Endometrial microvascular endothelial cells (primary cell): Measurements from ENCODE around the gene RSAD2. TPM values are rescaled to one million over a fixed set of nuclear protein-coding genes. Genes with fewer than 3 reads are reported as not detected.
"Not testable (repeated sequence)": the region's sequence is repeated elsewhere in the genome, so short reads cannot be mapped to it uniquely, and the experiment has no call there.

Experiments
- in situ Hi-C: cut with HindIII; loops from 2 replicates; pipeline ENCODE4 v1.10.0; 2017; ENCODE audit warnings: low sequenced_read_pairs, low pct_unique_long_range_greater_than_20kb; ENCODE audit errors: inconsistent ontology term
- total RNA-seq: library from RNA; depleted of rRNA; stranded (reverse); fragments of >200 nt; gene quantifications from one replicate; pipeline ENCODE4 v1.2.3, GENCODE V29; 2015; ENCODE audit errors: inconsistent ontology term

Gene RSAD2
- total RNA-seq, 1 donor from 2014 or later: 5.1 TPM

DNA sequence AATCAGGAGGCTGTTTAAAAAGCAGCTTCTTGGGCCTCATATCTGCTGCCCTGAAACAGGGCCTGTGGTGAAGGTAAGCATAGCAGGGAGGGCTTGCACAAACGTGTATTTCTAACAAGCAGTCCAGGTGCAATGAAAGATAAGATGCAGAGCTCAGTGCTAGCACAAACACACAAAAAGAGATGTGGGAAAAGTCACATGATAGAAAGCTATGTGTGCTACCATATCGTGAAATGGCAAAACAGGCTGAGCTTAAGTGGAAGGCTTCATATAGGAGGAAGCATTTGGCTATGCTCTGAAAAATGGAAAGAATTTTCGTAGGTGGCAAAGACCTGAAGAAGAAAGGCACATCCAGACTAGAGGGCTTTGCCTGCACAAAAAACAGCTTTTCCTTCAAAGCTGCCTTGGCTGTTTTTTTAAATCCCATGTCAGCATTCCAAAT is 10.2 kb downstream of the RSAD2 start:
- in situ Hi-C loops: no loop called here

DNA sequence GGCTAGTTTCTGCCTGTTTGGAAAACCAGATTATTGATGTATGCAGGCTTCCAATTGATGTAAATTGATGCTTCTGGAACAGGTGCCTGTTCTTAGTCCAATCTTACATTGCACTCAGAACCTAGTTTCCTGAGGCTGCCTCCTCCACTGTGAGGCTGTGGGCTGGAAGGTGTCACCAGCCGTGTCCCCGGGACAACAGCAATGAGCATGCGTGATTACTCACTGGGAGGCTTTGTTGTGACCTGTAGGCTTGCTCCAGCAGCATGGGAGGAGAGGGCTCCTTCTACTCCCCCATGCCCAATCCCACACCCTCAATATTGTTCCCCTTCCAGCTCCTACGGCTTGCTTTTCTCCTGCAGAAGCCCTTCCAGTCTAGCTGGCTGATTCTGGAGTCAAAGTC is 11.1 kb downstream of the RSAD2 start:
- in situ Hi-C loops: no loop called here

DNA sequence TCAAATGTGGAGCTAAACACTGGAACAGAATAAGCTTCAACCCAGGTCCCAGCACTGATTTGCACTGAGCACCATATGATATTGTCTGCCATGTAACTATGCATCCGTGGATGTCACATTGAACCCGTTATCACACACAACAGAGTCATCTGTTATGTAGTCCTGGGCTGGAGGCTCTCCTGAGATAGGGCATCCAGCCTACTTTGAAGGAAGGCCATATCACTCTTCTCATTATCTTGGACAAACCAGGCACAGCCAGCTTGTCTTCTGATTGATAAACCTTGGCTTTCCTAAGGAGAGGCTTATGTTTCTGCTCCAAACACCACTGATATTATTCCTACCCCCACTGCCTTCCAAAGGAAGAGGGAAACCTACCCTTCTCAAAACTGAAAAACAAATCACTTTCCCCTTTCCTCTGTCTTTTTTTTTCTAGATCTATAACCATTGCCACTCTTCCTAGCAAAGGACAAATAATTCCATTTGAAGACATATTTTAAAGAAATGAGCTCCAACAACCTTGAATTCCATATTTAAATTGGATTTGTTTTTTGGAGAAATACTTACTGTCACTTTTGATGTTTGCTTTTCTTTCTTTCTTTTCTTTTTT is 16.4 kb downstream of the RSAD2 start:
- in situ Hi-C loops: no loop called here

DNA sequence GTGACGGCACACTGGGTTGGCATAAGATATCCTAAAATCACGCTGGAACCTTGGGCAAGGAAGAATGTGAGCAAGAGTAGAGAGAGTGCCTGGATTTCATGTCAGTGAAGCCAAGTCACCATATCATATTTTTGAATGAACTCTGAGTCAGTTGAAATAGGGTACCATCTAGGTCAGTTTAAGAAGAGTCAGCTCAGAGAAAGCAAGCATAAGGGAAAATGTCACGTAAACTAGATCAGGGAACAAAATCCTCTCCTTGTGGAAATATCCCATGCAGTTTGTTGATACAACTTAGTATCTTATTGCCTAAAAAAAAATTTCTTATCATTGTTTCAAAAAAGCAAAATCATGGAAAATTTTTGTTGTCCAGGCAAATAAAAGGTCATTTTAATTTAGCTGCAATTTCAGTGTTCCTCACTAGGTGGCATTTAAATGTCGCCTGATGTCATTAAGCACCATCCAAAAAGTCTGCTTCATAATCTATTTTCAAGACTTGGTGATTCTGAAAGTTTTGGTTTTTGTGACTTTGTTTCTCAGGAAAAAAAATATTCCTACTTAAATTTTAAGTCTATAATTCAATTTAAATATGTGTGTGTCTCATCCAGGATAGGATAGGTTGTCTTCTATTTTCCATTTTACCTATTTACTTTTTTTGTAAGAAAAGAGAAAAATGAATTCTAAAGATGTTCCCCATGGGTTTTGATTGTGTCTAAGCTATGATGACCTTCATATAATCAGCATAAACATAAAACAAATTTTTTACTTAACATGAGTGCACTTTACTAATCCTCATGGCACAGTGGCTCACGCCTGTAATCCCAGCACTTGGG is 19.6 kb downstream of the RSAD2 start:
- in situ Hi-C loops: no loop called here

DNA sequence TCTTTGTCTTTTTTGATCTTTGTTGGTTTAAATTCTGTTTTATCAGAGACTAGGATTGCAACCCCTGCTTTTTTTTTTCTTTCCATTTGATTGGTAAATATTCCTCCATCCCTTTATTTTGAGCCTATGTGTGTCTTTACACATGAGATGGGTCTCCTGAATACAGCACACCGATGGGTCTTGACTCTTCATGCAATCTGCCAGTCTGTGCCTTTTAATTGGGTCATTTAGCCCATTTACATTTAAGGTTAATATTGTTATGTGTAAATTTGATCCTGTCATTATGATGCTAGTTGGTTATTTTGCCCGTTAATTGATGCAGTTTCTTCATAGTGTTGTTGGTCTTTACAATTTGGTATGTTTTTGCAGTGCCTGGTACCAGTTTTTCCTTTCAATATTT is 25.0 kb downstream of the RSAD2 start:
- in situ Hi-C loops: not testable (repeated sequence)

DNA sequence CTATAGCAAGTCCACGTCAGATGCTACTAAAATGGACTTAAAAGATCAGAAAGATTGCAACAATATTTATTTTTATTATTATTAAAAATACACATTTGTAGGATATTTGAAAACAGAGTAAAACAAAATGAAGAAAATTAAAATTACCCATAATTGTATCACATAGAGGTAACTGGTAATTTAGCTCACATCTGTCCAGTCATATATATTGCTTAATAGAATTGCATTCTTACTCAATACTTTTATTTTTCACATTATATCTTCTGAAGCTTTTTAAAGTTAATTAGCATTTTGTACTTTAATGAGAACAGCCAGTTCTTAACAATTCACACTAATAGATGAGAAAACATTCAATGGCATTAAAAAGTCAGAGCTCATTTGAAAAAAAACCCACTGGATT is 28.1 kb downstream of the RSAD2 start:
- in situ Hi-C loops: no loop called here

DNA sequence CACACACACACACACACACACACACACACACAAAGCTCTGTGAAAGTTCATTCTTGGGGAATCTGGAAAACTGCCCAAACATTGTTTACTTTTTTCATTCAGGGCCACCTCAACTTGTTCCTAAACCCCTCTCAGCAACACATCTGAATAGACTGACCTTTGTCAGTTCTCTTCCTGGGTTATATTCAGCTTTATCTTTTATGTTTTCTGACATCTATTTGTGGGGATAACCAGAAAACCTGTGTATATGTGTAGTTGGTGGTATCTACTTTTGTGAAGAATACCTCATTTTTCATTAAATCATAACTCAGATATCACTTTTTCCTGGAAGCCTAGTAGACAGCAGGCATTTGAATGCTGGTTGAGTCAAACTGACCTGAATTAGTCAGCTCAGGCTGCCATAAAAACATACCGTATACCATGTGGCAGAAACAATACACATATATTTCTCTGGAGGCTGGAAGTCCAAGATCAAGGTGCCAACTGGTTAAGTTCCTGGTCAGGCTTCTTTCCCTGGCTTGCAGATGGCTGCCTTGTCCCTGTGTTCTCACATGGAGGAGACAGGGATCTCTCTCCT is 28.7 kb downstream of the RSAD2 start:
- in situ Hi-C loops: no loop called here

DNA sequence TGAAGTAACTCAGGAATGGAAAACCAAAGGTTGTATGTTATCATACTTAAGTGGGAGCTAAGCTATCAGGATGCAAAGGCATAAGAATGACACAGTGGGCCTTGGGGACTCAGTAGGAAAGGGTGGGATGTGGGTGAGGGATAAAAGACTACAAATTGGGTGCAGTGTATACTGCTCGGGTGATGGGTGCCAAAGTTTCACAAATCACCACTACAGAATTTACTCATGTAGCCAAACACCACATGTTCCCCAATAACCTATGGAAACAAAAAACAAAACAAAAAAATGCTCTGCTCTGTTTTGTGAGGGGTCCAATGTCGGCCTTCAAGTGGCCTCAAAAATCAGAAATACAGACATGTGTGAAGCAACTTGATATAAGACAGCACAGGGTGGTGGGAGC is 30.7 kb downstream of the RSAD2 start:
- in situ Hi-C loops: no loop called here

DNA sequence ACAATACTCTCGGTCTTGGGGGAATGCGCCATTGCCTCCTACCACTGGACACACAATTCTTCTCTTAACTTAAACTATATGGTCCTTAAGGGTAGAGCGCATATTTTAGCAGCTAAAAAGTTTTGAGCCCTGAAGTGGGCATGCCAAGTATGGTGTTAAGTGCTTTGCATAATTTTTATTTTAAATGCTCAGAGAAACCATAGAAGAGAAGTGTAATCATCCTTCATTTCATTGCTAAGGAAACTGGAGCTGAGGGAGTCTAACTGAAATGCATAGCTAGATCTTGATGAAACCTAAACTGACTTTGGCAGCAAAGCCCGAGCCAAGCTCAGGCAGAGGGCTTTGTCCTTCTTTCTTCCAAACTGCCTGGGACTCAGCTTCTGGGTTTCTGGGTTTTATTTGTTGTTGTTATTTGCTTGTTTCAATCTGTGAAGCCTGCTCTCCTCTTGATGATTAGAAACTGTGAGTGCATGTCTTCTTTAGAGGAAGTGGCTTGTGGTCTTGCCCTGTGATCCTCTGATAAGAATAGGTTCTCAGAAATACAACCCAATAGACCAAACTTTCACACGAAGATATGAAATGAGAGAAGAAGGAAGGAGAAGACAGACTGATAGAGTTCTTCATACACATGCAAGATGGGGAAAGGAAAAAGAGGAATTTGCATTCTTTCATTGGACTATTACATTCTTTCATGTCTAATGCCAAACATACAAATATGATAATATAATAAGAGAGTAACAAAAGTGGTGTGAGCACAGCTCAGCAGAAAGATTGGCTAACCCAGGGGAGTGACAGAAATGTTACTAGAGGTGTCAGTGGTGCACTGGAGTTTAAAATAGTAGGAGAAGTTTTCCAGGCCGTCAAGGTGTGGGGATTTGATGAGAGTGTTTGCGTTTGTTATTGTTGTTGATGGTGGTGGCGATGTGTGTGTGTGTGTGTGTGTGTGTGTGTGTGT is 32.1 kb downstream of the RSAD2 start:
- in situ Hi-C loops: no loop called here

DNA sequence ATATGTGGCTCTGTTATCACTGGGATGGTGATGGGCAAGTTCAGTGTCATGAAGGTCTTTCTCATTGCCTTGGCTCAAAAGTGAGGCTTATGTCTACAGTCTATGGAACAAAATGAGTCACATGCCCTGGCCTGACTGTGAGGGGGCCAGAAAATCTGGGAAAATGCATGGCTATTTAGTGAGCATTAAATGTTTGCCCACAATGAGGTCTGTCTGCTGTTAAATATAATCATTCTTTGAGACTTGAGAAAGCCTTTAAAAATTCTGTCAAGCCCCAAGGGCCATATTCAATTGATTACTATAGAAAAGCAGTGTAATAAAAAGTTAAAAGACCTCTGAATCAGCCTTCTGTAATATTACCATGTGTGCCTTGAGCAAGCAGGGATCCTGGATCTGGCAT is 34.1 kb downstream of the RSAD2 start:
- in situ Hi-C loops: no loop called here

DNA sequence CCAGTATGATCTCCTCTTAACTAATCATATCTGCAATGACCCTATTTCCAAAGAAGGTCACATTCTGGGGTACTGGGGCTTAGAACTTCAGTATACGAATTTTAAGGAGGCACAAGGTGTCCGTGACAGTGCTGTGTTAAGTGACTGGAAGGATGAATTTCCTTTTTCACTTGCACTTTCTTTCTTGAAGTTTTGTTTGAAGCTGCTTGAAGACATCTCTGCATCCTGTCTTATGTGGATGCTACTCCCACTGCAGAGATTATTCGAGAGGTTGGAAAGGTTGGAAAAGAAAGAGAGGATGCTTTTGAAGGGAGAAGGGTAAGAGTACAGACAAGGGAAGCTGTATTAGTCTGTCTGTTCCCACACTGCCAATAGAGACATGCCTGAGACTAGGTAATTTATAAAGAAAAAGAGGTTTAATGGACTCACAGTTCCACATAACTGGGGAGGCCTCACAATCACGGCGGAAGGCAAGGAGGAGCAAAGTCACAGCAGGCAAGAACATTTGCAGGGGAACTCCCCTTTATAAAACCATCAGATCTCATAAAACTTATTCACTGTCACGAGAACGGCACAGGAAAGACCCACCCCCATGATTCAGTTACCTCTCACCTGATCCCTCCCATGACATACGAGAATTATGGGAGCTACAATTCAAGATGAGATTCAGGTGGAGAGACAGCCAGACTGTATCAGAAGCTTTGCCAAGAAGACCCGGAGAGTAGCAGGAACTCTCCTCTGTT is 36.0 kb downstream of the RSAD2 start:
- in situ Hi-C loops: no loop called here

DNA sequence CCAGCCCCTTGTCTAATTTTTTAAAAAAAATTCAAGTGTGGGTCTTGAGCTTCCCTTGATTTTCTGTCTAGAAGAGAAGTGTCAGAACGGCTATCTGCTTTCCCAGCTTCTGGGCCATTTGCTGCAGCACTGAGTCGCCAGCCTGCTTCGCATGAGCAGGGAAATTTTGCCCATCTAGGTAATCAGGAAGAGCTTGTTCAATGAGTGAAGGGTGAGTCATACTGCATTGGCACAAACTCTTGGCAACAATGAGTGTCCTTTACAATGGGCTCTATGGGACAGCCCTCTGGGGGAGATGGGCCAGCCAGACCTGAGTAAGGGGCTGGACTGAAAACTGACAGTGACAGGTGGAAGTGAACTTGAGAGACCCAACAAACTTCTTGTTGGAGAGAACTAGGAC is 37.3 kb downstream of the RSAD2 start:
- in situ Hi-C loops: no loop called here

DNA sequence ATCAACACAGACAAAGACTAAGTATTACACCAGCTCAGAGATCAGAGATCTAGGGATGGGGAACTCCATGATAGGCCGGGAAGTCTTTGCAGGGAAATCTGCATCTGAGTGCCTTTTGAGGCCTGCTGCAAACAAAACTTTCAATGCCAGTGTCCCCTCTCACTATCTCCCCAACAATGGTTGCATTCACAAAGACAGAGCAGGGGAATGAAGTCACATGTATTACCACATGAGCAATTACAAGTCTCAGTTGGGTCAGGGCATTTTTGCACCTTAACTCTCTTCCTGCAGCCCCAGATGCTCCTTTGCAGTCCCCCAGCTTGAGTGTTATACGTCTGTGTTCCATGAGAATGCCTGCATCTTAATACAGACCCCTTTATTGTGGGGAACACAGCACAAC is 37.8 kb downstream of the RSAD2 start:
- in situ Hi-C loops: no loop called here

DNA sequence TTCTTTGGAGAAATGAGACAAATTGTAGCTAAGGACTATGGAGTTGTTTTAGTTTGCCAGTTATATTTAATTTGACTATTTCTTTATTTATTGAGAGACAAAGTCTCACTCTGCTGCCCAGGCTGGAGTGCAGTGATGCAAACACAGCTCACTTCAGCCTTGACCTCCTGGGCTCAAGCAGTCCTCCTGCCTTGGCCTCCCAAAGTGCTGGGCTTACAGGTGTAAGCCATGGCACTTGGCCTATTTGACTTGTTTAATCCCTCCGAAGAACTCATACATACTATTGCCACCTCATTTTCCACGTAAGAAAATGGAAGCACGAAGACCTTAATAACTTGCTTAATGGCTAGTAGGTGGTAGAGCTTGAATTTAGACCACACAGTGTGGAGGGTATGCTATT is 38.6 kb downstream of the RSAD2 start:
- in situ Hi-C loops: no loop called here

DNA sequence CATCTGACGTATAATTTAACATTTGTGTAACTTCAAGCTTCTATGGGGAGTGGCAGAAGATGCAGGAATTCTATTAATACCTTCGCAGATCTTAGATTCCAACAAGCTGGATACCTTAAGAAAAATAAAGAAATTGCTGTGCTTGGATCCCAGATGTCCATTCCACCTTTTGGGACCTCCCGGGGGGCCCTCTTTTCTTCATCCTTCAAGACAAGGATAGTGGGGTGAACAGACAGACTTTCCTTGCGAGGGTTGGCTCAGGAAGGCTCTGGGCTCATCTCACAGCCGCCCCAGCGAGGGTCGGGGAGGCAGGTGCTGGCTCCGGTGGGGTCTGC is 39.1 kb downstream of the RSAD2 start:
- in situ Hi-C loops: no loop called here

DNA sequence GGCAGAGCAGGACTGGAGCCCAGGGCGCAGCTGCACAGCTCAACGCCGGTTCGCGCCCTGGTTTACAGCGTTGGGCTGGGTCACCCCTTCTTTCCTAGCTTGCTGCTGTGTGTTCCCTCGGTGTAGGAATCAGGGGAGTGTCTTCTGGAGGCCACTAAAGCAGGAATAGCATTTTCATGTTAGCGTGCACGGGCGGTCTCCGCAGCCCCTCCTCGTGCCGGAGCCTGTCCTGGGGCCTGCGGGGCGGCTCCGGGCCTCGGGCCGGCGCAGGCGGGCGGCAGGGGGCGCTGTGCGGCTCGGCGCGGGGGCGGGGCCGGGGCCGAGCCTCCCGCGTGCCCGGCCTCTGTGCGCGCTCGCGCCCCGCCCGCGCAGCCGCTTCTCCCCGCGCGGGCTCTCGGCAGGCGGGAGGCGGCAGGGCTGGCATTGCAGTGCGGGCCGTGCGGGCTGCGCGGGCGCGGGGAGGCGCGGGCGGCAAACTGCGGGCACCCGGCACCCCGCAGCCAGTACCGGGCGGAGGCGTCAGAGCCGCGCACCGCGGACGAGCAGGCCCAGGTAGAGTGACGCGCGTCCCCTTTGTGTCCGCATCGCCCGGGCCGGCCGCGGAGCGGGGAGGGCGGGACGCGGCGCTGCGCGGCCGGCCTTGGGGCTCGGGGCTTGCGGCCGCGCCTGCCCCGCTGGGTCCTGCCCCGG is 39.6 kb downstream of the RSAD2 start, which contains the start of gene RNF144A:
RNF144A (plus strand) TSS at position 342 of the 690 bp plus-strand sequence. CDS start 79,515 bp downstream, outside the sequence.
- in situ Hi-C loops: no loop called here

DNA sequence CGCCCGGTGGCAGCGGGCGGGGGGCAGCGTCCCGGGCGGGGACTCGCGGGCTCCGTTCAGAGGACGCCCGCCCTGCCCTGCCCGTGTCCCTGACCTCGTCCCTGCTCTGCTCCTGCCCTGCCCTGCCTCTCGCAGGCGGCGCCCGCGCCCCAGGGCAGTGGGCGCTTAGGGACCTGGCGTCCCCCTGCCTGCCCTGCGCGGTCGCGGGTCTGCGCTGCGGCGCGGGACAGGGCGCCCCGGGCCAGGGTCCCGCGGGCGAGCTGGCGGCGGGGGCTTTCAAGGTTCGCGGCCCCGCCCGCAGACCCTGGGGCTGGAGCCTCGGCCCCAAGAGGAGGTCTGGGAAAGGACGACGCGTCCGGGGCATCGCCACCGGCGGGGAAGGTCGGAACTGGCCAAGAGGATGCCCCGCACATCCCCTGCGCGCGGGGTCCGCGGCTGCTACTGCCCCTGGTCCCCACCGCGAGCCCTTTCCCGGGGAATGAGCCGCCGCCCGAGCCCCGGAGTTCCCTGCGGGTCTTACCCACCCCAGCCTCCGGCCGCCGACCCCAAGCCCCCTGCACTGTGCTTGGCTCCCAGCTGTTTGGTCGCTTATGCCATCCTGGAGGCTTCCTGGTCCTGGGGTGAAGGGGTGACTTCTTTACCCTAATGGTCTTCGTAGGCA is 40.3 kb downstream of the RSAD2 start:
- in situ Hi-C loops: no loop called here
